GM18909 (cell line): Measurements from ENCODE around the gene HOXA6.

Source experiments
- ATAC-seq: cut with Tn5 transposase; IDR thresholded peaks from one replicate; pipeline ENCODE4 v1.9.1; 2021; ENCODE audit warnings: mild to moderate bottlenecking; ENCODE audit not compliant: unreplicated experiment, poor library complexity

Gene HOXA6

DNA sequence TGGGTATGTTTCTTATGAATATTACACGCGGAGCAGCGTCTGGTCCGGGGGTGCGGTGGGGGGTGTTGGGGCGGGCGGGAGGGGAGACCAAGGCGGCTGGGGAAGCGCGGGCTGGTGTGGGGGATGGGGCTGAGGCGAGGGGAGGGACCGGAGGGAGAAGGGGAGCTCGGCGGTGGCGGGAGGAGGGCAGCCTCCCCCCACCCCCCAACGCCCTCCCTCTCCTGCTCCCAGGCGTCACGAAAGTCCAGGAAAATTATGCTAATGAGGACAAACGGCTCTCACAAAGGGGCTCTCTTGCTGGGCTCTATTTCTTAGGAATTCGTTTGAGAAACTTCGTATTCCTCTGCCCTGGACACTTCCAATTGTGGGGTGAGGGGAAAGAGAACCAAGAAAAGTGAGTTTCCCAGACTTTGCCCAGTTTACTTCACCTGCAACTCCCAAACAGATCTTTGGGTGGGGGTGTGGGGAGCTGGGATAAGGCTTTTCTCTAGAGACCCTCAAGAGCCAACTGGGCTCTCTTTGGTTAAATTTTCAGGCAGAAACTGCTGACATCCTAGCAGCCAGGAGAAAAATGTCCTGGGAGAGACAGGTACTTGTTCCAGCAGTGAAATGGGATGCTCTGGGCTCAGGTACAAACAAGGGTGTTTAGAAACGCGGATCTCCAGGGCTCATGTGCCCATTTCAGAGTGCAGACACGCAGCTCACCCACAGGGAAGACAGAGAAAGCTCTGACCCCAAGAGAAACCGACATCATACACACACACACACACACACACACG is 33.4 kb downstream of the HOXA6 start:
- ATAC-seq: no peak

DNA sequence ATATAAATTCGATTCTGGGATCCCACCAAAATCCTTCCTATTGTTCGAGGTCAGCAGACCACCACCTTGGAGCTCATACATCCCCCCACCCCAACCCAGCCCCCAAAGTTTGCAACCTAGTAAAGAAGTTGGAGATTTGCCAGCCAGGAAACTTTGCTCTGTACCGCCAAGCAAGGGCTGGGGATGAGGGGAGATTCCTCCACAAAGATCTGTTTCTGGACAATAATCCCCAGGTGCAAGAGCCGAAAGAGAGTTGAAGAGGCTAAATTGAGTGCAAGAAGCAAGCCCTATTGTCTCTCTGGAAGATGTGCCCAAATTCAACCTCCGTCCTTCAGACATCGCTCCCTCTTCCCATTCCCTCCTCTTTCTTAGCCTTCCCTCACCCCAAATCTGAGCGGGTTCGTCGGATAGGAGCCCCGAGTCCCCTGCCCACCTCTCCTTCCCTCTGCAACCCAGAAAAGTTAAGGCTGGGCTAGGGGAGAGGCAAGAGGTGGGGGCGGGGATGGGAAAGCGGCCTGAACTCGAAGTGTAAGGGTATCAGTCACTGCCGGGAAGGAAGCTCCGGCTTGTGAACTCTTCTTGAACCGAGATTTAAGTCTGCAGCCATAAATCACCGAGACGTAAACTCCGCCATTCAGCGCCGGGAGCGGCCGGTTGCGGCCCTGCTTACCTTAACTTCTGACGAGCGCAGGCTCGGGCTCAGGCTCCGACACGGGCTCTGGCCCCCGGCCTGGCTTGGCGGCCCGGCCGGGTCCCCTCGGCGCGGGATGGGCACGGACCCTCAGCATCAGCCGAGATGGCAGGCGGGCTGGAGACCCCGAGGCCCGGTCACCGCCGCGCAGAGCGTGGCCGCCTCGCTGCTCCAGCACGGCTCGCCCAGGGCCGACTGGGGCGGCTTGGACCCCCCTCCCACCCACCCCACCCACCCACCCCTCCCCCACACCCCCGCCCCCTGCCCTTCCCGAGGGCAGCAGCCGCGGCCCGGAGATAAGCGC is 34.3 kb downstream of the HOXA6 start:
- no peak for ATAC-seq

DNA sequence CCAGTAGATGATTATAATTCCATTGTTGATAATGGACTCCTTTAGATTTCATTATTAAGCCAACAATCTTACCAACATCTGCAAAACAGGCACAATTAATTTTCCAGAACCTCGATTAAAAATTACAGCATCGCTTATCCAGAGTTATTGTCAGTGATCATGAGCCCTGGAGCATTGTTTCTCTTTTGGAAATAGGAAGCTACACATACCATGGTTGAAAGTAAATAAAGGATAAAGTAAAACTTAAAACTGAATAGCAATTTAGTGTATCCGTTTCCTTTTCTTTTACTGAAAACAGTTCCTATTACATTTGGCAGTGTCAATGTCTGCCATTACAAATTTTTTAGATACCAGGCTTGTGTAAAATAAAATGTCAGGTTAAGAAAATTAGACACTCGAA is 35.2 kb downstream of the HOXA6 start:
- no peak for ATAC-seq

DNA sequence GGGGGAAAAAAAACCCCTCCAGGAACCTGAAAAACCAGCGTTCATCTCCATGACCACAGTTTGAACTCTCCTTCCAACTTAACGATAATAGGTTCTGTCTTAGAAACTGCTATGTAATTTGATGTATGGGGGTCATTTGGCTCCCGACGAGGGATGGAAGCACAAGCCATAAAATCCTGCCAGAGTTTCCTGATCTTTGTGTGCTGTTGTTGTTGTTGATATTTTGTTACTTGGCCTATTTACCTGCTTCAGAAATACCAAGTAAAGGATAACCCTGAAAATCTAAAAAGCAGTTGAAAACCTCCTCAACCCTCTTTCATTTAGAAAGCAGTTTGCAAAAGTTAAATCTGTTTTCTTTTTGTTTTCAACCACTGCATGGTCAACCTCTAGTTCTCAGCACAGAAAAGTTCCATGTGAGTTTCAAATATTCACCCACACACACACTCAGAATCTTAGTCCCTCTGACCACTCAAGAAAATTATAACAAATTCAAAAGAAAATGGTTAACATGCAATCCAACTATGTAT is 35.8 kb downstream of the HOXA6 start:
- ATAC-seq: no peak

DNA sequence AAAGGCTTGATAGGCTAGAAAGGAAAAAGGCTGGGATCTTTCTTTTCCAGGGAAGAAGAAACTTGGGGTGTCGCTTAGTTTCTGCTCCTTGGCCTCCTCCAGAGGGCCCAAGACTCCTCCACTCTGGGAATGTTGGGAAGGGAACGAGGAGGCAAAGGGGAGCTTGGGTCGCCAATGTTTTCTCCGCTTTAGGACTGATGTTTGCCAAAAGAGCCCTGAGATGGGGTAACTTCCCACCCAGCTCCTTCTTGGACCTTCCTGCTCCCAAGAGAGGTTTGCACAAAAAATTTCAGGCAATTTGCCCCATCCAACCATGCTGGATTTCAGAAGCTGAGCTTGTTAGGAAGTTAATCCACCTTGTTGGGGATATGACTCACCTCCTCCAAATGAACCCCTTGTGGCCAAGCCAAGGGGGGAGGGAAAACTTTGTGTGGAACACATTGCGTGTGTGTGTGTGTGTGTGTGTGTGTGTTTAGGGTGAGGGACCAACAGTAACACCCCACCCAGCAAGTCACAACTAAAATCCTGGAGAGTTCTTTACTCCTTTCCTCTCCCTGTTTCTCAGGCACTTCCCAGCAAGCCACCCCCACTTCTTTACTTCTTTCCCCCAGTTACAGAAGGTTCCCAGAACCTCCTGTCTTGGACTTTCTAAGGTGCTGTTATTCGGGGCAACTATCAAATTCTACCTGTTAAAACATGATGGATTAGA is 36.4 kb downstream of the HOXA6 start:
- no peak for ATAC-seq

DNA sequence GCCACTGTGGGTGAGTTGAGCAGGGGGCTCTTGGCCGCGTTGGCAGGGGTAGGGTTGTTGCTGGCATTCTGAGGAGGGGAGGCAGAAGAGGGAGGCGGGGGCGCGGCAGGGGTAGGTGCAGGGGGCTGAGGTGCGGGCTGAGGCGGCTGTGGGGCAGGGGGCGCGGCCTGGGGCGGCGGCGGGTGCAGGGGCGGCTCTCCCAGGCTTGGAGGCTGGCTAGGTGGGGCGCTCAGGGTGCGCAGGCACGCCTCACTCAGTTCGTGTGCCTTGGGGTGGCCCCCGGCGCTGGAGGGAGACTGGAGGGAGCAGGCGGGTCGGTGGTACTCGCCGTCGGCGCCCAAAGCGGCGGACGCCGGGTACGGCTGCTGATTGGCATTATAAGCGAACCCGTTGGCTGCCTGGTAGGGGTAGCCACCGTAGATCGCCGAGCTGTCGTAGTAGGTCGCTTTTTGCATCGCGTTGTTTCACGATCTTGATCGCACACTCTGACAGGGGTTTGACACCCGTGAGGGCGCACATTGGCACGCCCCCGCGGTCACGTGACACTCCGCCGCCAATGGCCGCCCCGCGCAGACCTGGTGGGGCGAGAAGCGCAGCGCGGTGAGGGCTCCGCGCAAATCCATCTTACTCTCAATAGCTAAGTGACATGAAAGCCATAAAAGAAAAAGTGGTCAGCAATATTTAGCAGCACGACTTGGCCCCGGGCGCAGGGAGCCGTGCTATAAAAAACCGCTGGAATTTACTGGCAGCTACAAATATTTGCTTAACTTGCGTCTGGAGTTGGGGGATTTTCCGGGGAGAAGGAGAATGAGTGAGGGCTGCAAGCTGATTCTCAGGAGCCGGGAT is 37.2 kb downstream of the HOXA6 start:
- ATAC-seq: no peak

- no peak for ATAC-seq
Observed at GRCh38 chr7:27109466-27110185, 37.9 kb downstream of the HOXA6 start.

- no peak for ATAC-seq
Observed at GRCh38 chr7:27108390-27109127, 39.0 kb downstream of the HOXA6 start.

- no peak for ATAC-seq
Observed at GRCh38 chr7:27107391-27108381, 39.9 kb downstream of the HOXA6 start.

DNA sequence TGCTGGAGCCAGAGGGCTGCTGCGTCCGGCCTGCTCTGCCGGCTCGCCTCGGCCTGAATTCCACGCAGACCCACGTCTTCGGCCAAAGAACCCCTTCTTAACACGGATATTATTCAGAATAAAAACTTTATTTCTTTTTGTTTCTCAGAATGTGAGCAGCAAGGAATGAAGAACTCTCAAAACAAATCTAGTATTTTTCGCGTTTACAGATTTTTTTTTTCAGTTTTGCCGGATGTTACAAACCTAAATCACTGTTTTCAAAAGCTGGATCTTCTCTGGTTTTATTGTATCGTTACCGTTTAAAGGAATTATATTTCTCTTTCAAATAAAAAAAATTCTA is 40.7 kb downstream of the HOXA6 start:
- ATAC-seq: no peak

DNA sequence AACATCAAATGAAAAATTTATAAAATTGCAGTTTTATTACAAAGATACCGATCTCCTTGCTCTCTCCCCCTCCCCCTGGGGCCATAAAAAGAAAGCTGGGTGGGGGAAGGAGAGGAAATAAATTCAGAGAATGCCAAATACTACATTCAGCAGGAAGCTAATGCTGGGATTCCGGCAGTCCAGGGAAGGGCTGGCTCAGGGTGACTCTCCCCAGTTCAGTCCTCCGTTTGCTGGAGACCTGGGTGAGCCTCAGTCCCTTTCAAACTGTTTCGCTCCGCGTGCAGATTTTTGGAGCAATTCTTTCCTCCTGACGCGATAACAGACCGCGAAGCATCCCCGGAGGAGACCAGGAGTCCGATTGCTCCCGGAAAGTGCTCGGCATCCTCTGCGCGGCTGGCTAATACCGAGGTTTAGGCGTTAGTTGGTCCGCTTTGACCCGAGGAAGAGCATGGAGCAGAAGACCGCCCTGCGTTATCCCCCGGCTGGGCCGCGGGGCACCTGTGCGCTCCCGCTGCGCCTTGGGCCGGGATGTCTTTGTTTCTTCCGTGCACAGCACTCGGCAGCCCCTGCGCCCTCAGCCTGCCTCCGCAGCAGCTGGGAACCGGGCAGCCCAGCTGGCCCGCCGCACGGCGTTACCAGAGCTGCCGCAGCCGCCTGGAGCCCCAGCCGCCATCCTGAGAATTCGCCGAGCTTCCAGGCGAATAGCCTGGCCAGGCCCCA is 41.2 kb downstream of the HOXA6 start:
- ATAC-seq: no peak

DNA sequence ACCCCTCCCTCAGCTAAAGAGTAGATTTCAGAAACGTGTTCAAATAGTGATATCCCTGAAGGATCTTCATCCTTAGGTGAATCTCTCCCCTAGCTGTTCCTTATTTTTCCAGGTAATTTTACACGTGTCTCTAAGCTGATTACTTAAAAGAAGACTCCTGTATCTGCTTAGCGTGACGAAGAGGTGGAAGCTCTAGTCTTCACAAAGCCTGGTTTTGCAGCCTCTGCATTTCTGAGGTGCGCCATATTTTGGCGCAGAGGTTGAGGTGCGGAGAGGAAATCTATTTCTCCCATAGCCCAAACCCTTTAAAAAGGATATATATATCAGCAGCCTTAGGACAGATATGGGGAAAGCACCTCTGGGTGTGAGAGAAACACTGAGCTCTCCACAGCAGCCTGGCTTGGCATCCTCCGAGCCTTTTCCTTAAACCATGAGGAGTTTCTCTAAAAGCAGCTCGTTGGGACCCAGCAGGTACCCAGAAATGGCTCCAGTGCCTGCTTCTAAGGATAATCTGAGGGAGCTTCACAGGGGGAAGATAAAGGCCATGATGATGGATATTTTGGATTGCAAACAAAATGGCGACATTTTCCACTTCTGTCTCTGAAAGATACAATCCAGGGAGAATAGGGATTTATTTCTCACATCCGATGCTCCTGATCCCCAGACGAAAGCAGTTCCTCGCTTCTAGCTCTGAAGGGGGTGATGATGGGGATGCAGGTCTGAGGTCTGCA is 42.1 kb downstream of the HOXA6 start:
- ATAC-seq: no peak

DNA sequence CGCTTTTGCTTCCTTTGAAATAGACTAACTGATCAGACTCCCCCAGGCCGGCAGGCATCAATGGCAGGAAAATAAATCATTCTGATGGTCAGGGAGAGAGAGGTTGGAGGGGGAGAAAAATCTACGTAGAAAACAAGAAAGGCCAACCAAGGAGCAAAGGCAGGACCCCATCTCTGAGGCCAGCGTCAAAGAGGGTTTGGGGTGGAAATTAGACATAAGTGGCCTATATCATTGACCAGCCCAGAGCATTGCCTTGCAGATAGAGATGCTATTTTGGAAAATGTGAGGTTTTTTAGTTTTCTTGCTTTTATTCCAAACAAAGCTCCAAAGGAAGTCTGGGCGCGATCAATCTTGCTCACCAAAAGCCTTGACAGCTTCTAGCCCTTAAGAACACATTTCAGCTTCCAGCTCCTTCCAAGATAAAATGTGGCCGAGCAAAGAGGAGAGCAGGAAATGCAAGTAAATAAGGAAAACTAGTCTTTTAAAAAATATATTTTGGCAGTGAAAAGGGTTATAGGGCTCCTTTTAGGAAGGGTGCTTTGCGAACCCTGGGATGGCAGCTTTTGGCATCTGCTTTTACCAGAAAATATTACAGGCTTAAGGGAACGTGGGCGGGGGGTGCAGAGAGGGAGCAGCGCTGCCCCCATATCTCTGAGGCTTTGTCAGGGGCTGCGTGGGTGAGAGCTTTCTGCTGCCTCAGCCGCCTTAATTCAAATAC is 43.1 kb downstream of the HOXA6 start:
- ATAC-seq: no peak

DNA sequence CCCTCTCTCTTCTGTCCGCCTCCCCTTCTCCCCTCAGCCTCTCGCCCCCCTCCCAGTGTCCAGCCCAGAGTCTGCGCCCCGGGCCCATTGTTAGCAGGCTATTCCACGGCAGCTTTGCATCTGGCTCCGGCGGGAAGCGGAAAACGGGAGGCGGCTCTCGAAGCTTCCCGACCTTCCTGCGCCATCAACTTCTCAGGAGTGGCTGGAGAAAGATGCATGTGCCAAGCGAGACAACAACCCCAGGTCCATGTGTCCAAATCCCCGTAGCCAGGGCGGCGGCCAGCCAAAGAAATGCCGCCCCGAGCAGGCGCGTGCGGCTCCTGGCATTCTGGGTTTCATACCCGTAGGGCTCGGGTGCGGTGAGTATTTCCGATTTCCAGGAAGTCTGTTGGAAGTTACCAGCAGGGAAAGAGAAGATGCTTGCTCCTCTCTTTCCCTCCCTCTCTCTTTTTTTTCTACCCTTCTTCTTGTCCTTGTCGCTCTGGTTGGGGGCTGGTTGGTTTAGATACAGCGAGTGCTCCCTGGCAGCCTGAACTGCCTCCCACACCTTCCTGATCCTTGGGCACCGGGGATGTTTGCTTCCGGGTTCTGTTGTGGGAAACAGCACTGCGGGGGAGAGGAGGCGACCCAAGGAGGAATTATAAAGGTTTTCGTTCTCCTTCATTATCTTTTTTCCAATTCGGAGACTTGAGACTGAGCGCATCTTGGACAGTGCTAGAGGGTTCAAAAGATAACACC is 43.9 kb downstream of the HOXA6 start:
- no peak for ATAC-seq
